Activated T-helper 2 cell treated with anti-CD3 and anti-CD28 coated beads, Interferon-gamma antibody, Interleukin-2, Interleukin-4, amounts not matched to agents 10 μg/mL and 5 μg/mL and 100 μg/mL, durations not matched to agents 14 hours and 24 hours and 36 hours (primary cell): ENCODE results near the gene ENPEP. TPM values are rescaled to one million over a fixed set of nuclear protein-coding genes. Genes with fewer than 3 reads are reported as not detected.
"Not testable (repeated sequence)": the region's sequence is repeated elsewhere in the genome, so short reads cannot be mapped to it uniquely, and the experiment has no call there.

Experiments
- DNase-seq: peaks from one replicate; pipeline ENCODE4 v3.0.0; 2021; ENCODE audit warnings: low spot score
- H3K27ac Mint-ChIP-seq: one replicate; pipeline ENCODE4 v1.8.0; 2021; ENCODE audit warnings: mixed read lengths
- H3K27me3 Mint-ChIP-seq: one replicate; pipeline ENCODE4 v1.8.0; 2021; ENCODE audit warnings: low read depth, mixed read lengths
- H3K36me3 Mint-ChIP-seq: one replicate; pipeline ENCODE4 v1.8.0; 2021; ENCODE audit warnings: low read depth, mixed read lengths
- H3K4me1 Mint-ChIP-seq: one replicate; pipeline ENCODE4 v1.8.0; 2021; ENCODE audit warnings: low read depth, mixed read lengths
- H3K4me3 Mint-ChIP-seq: one replicate; pipeline ENCODE4 v1.8.0; 2021; ENCODE audit warnings: low read depth, mild to moderate bottlenecking, moderate library complexity, mixed read lengths
- H3K9me3 Mint-ChIP-seq: one replicate; pipeline ENCODE4 v1.8.0; 2021; ENCODE audit warnings: mixed read lengths
- intact Hi-C: fragments of 100-400 bp; cut with micrococcal nuclease; formaldehyde crosslinking; loops from one replicate; pipeline ENCODE4 v1.15.1; 2023
- total RNA-seq: library from RNA; stranded (reverse); gene quantifications from 2 replicates; pipeline ENCODE4 v1.2.3, GENCODE V29; 2022

The ENPEP gene
- total RNA-seq, 1 donor from 2014 or later = 0.02 TPM

GRCh38 chr4:110467400-110467799 lies 8.6 kb upstream of the ENPEP start:
- no peak for DNase-seq
- H3K36me3 Mint-ChIP-seq = no peaks in the 10 kb centered on the region
- intact Hi-C loops = no loop called here
- no peaks in the 10 kb centered on the region for H3K9me3 Mint-ChIP-seq
- H3K27me3 Mint-ChIP-seq = peaks cover 6% of the 10 kb centered on the region
- no peak overlapping the region for H3K4me3 Mint-ChIP-seq
- H3K27ac Mint-ChIP-seq = no peak overlapping the region
- H3K4me1 Mint-ChIP-seq = peaks cover 8% of the 10 kb centered on the region

- H3K27me3 Mint-ChIP-seq = peaks cover 14% of the 10 kb centered on the region
- no peak overlapping the region for H3K4me3 Mint-ChIP-seq
- no peak for DNase-seq
- no peaks in the 10 kb centered on the region for H3K36me3 Mint-ChIP-seq
- no peak overlapping the region for H3K27ac Mint-ChIP-seq
- intact Hi-C loops = no loop called here
- no peaks in the 10 kb centered on the region for H3K4me1 Mint-ChIP-seq
- no peaks in the 10 kb centered on the region for H3K9me3 Mint-ChIP-seq
These were observed 3.2 kb upstream of the ENPEP start for GRCh38 chr4:110472583-110473329.

DNA sequence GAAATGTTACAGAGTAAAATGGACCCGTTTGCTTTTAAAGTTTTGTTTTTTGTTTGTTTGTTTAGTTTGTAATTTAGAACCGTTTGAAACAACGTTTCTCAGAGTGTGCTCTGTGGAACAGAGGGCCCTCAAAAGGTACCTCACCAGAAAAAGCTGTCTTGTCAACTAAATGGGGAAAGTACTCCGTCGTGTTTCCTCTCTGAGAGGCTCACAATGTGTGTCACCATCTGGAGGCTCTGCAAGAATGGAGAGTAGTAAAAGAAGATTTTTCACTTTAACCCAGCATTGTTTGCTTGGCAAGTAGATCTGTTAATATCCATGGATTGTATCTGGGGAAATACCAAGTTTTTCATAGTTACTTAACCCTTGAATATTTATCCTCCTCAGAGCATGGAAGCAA lies 1.5 kb upstream of the ENPEP start:
- Mint-ChIP-seq H3K4me3 (no peak overlapping the region), H3K4me1 (no peaks in the 10 kb centered on the region), H3K9me3 (no peaks in the 10 kb centered on the region), H3K27ac (no peak overlapping the region), H3K27me3 (peaks cover 14% of the 10 kb centered on the region), H3K36me3 (no peaks in the 10 kb centered on the region)
- intact Hi-C loops = no loop called here
- no peak for DNase-seq

DNA sequence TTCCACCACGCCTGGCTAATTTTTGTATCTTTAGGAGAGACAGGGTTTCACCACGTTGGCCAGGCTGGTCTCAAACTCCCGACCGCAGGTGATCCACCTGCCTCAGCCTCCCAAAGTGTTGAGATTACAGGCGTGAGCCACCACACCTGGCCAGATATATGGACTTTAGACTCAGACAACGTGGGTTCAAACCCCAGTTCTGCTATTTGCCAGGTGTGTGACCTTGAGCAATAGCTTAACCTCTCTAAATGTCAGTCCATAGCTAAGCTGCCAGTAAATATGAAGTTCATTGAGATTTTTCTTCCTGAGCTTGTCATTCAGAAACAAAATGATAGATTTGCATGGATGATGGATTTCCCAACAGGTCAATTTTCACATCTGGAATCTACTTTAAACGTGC lies 875 bp upstream of the ENPEP start:
- DNase-seq, H3K36me3 Mint-ChIP-seq, H3K27ac Mint-ChIP-seq, H3K4me3 Mint-ChIP-seq, intact Hi-C loops, H3K9me3 Mint-ChIP-seq, H3K4me1 Mint-ChIP-seq: not testable (repeated sequence)
- H3K27me3 Mint-ChIP-seq = peaks cover 10% of the 10 kb centered on the region

- Mint-ChIP-seq H3K4me3 (no peak overlapping the region), H3K36me3 (no peaks in the 10 kb centered on the region), H3K27ac (no peak overlapping the region), H3K27me3 (peaks cover 8% of the 10 kb centered on the region), H3K4me1 (no peaks in the 10 kb centered on the region), H3K9me3 (no peaks in the 10 kb centered on the region)
- DNase-seq = no peak
- intact Hi-C loops = no loop called here
These were observed 1.9 kb downstream of the ENPEP start for GRCh38 chr4:110477836-110478235.

- H3K4me3 Mint-ChIP-seq = no peak overlapping the region
- H3K4me1 Mint-ChIP-seq = no peaks in the 10 kb centered on the region
- DNase-seq = no peak
- no peaks in the 10 kb centered on the region for H3K36me3 Mint-ChIP-seq
- intact Hi-C loops = no loop called here
- H3K9me3 Mint-ChIP-seq = no peaks in the 10 kb centered on the region
- H3K27me3 Mint-ChIP-seq = peaks cover 7% of the 10 kb centered on the region
- H3K27ac Mint-ChIP-seq = no peak overlapping the region
These were observed 4.1 kb downstream of the ENPEP start for GRCh38 chr4:110480031-110480549.

- Mint-ChIP-seq H3K9me3 (no peaks in the 10 kb centered on the region), H3K4me1 (no peaks in the 10 kb centered on the region), H3K4me3 (no peak overlapping the region), H3K36me3 (no peaks in the 10 kb centered on the region), H3K27me3 (peaks cover 5% of the 10 kb centered on the region), H3K27ac (no peak overlapping the region)
- no peak for DNase-seq
- intact Hi-C loops = no loop called here
These were observed 4.9 kb downstream of the ENPEP start for GRCh38 chr4:110480746-110481271.

DNA sequence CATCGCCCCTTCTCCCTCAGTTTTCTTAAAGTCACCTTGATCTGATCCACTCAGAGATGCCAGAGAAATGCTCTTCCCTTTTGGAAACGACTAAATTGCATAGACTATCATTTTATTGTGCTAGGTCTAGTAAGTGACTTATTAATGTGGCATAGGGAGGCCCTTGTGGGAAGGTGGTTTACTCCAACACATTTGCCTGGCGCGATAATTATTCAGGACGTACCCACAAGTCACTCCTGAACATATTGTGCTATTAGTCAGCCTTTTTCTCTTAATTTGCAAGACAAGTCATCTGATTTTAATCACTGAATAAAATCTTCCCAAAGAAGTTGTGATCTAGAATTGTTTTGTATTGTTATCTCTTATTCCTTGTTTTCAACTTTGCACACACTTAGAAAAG lies 7.6 kb downstream of the ENPEP start:
- Mint-ChIP-seq H3K4me3 (no peak overlapping the region), H3K4me1 (no peaks in the 10 kb centered on the region), H3K36me3 (no peaks in the 10 kb centered on the region), H3K27me3 (peaks cover 6% of the 10 kb centered on the region), H3K9me3 (no peaks in the 10 kb centered on the region), H3K27ac (no peak overlapping the region)
- no peak for DNase-seq
- intact Hi-C loops = no loop called here

GRCh38 chr4:110484029-110484428 lies 8.1 kb downstream of the ENPEP start:
- DNase-seq = no peak
- no peaks in the 10 kb centered on the region for H3K4me1 Mint-ChIP-seq
- no peaks in the 10 kb centered on the region for H3K36me3 Mint-ChIP-seq
- peaks cover 6% of the 10 kb centered on the region for H3K27me3 Mint-ChIP-seq
- no peak overlapping the region for H3K4me3 Mint-ChIP-seq
- intact Hi-C loops = no loop called here
- H3K27ac Mint-ChIP-seq = no peak overlapping the region
- H3K9me3 Mint-ChIP-seq = no peaks in the 10 kb centered on the region

DNA sequence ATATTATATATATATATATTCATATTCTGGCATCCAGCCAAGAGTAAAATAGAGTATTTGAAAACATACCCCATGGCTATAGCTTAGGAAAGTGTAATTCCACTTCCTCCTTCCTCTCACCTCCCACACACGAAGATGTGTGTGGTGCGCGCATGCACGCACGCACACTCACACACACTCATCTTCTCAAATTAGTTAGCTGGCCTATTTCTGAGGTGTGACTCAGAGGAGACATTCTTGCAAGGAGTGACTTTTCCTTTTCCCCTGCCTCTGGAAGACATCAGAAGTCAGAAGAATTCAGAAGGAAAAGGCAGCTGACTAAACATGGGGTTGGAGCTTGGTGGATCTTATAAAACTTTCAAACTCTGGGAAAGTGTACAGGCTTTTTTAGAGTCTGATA lies 8.8 kb downstream of the ENPEP start:
- intact Hi-C loops = no loop called here
- H3K4me1 Mint-ChIP-seq = no peaks in the 10 kb centered on the region
- no peak for DNase-seq
- no peak overlapping the region for H3K4me3 Mint-ChIP-seq
- no peaks in the 10 kb centered on the region for H3K9me3 Mint-ChIP-seq
- no peaks in the 10 kb centered on the region for H3K36me3 Mint-ChIP-seq
- H3K27me3 Mint-ChIP-seq = peaks cover 6% of the 10 kb centered on the region
- H3K27ac Mint-ChIP-seq = no peak overlapping the region

GRCh38 chr4:110485452-110485851 lies 9.5 kb downstream of the ENPEP start:
- H3K27me3 Mint-ChIP-seq = peaks cover 8% of the 10 kb centered on the region
- no peaks in the 10 kb centered on the region for H3K36me3 Mint-ChIP-seq
- DNase-seq = no peak
- H3K4me1 Mint-ChIP-seq = no peaks in the 10 kb centered on the region
- H3K4me3 Mint-ChIP-seq = no peak overlapping the region
- H3K27ac Mint-ChIP-seq = no peak overlapping the region
- no peaks in the 10 kb centered on the region for H3K9me3 Mint-ChIP-seq
- intact Hi-C loops = no loop called here

DNA sequence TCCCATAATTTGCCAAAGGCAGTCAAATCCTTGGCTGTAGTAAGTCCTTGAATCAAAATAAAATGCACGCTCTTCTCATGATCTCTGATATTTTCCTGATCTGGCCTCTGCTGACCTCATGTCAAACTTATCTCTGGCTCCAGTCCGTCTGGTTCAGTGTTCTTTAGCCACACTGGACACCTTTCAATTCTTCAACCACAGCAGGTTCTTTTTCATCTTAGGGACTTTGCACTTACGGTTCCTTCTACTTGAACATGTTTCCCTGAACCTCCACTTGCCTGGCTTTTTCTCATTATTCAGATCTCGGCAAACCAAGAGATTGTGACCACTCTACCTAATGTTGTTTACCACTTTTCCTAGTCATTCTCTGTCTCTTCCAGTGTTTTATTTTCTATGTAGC lies 10.3 kb downstream of the ENPEP start:
- Mint-ChIP-seq H3K4me3 (no peak overlapping the region), H3K9me3 (no peaks in the 10 kb centered on the region), H3K27ac (no peak overlapping the region), H3K27me3 (peaks cover 8% of the 10 kb centered on the region), H3K36me3 (no peaks in the 10 kb centered on the region), H3K4me1 (no peaks in the 10 kb centered on the region)
- intact Hi-C loops = no loop called here
- no peak for DNase-seq

GRCh38 chr4:110486850-110487249 lies 10.9 kb downstream of the ENPEP start:
- intact Hi-C loops, H3K4me1 Mint-ChIP-seq, H3K9me3 Mint-ChIP-seq, H3K36me3 Mint-ChIP-seq, H3K27ac Mint-ChIP-seq, H3K27me3 Mint-ChIP-seq, H3K4me3 Mint-ChIP-seq, DNase-seq: not testable (repeated sequence)
